ENCODE results near the gene RELL1. TPM values are rescaled to one million over a fixed set of nuclear protein-coding genes. Genes with fewer than 3 reads are reported as not detected.
A peak's percentile ranks its signal among the peaks of the same experiment; 100 is the strongest.

The RELL1 gene
- total RNA-seq, 4 donors from 2014 or later, result 65.4 to 158 (median 82.5) TPM

- TF ChIP-seq, protein P1, sequence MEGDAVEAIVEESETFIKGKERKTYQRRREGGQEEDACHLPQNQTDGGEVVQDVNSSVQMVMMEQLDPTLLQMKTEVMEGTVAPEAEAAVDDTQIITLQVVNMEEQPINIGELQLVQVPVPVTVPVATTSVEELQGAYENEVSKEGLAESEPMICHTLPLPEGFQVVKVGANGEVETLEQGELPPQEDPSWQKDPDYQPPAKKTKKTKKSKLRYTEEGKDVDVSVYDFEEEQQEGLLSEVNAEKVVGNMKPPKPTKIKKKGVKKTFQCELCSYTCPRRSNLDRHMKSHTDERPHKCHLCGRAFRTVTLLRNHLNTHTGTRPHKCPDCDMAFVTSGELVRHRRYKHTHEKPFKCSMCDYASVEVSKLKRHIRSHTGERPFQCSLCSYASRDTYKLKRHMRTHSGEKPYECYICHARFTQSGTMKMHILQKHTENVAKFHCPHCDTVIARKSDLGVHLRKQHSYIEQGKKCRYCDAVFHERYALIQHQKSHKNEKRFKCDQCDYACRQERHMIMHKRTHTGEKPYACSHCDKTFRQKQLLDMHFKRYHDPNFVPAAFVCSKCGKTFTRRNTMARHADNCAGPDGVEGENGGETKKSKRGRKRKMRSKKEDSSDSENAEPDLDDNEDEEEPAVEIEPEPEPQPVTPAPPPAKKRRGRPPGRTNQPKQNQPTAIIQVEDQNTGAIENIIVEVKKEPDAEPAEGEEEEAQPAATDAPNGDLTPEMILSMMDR (IDR thresholded peaks at IDR 0.05), result no peak
- ATAC-seq (ENCODE audit: low FRiP score) (no peak), DNase-seq (ENCODE audit: low spot score) (no peak)
These were observed 41.9 kb upstream of the RELL1 start for GRCh38 chr4:37728064-37728463.

- ATAC-seq (ENCODE audit: low FRiP score) (no peak), DNase-seq (ENCODE audit: low spot score) (no peak)
- TF ChIP-seq, protein P1 (IDR thresholded peaks at IDR 0.05), result no peak
These were observed 41.5 kb upstream of the RELL1 start for GRCh38 chr4:37727635-37728034.

- ATAC-seq (ENCODE audit: low FRiP score) (peak; percentile 28), DNase-seq (ENCODE audit: low spot score) (no peak)
- TF ChIP-seq, protein P1 (IDR thresholded peaks at IDR 0.05), result no peak
These were observed 40.5 kb upstream of the RELL1 start for GRCh38 chr4:37726666-37727065.

GRCh38 chr4:37725718-37726117, 39.5 kb upstream of the RELL1 start:
- ATAC-seq (ENCODE audit: low FRiP score) (no peak), DNase-seq (ENCODE audit: low spot score) (no peak)
- TF ChIP-seq, protein P1 (IDR thresholded peaks at IDR 0.05), result no peak

GRCh38 chr4:37723067-37723466, 36.9 kb upstream of the RELL1 start:
- TF ChIP-seq, protein P1 (IDR thresholded peaks at IDR 0.05), result no peak
- ATAC-seq (ENCODE audit: low FRiP score), result no peak
- DNase-seq (ENCODE audit: low spot score), result no peak

DNA sequence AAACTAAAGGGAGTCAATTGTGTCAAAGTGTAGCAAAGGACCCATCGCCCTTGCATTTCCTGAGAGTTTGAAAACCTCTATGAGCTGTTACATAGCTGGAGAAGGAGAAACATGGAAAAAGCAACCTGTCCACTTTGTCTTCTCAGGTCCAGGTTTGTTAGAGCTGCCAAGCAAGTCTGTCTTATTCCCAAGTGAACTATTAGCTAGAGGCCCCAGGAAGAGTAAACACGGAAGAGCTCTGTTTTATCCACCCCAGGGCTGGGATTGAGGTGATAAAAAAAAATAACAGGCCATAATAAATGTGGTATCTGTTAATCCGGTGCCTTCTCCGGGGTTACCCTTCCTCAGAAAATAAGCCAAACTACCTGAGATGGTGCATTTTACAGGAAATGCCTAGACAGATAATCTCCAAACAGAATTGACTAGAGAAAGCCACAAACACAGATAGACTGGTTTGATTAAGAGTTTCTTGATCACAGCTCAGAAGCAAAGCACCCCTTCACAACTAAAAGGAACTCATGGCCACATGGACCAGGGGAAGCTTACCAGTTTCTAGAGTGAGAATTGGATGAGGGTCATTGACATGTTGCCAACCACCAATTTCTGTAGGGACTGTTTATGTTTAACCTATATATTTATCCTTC, 35.9 kb upstream of the RELL1 start:
- TF ChIP-seq, protein P1 (IDR thresholded peaks at IDR 0.05), result no peak
- no peak for DNase-seq (ENCODE audit: low spot score)
- ATAC-seq (ENCODE audit: low FRiP score), result no peak

- TF ChIP-seq, protein P1 (IDR thresholded peaks at IDR 0.05), result no peak
- ATAC-seq (ENCODE audit: low FRiP score), result no peak
- DNase-seq (ENCODE audit: low spot score), result no peak
These were observed 32.8 kb upstream of the RELL1 start for GRCh38 chr4:37719021-37719420.
